GM12801 (cell line): ENCODE results near the gene HOXB3.

ENCODE experiments used
- CTCF ChIP-seq: IDR thresholded peaks from one replicate; pipeline ENCODE4 v1.5.1; 2011; ENCODE audit warnings: control low read depth; ENCODE audit not compliant: insufficient read length; ENCODE audit errors: extremely low read depth

HOXB3 gene

GRCh38 chr17:48550502-48551213 is 39.4 kb downstream of the HOXB3 start:
- no peak for TF ChIP-seq CTCF

- no peak for TF ChIP-seq CTCF
Observed at GRCh38 chr17:48549914-48550501, 40.0 kb downstream of the HOXB3 start.

GRCh38 chr17:48549281-48549630 is 40.8 kb downstream of the HOXB3 start:
- TF ChIP-seq CTCF, result no peak

- TF ChIP-seq CTCF, result no peak
Observed at GRCh38 chr17:48548523-48549280, 41.3 kb downstream of the HOXB3 start.

- no peak for TF ChIP-seq CTCF
Observed at GRCh38 chr17:48547808-48548522, 42.1 kb downstream of the HOXB3 start.

GRCh38 chr17:48546924-48547807 is 42.9 kb downstream of the HOXB3 start:
- no peak for TF ChIP-seq CTCF
